GM10248 (cell line): ENCODE data around the gene IQCC.

ENCODE experiments used
- CTCF ChIA-PET: fragments of 300-600 bp; sonication (Branson Sonifier 250); formaldehyde crosslinking; extraction: SDS; loops from one replicate; lab custom pipeline; 2021; ENCODE audit warnings: antibody characterized with exemption; lab: Yijun Ruan, JAX
- POLR2A ChIA-PET: fragments of 350-650 bp; sonication (Branson Sonifier 250); formaldehyde crosslinking; extraction: SDS; loops from one replicate; lab custom pipeline; 2020; ENCODE audit warnings: antibody characterized with exemption; lab: Yijun Ruan, JAX
- DNase-seq: peaks from one replicate; pipeline ENCODE4 v3.0.0; 2012; ENCODE audit errors: extremely low spot score
- TF ChIP-seq, protein P1 (sequence below): IDR thresholded peaks from 2 replicates; pipeline ENCODE4 v1.5.1; 2012; ENCODE audit warnings: mild to moderate bottlenecking, low read depth; ENCODE audit errors: extremely low read depth, missing control alignments, control extremely low read depth

IQCC gene

DNA sequence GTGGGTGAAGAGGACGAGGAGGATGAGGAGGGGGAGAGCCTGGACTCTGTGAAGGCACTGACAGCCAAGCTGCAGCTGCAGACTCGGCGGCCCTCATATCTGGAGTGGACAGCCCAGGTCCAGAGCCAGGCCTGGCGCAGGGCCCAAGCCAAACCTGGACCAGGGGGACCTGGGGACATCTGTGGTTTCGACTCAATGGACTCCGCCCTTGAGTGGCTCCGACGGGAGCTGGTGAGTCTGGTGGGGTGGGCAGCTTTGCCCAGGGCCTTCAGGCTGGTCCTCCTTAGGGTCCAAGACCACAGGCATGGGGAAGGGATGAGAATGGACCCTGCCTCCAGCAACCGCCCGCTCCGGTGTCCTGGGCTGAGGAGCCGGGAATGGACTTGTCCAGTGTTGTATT, 42.0 kb downstream of the IQCC start:
- ChIA-PET POLR2A (no interaction called here), CTCF (interaction anchor here (1.1 to 14.4 kb wide), 22 partner anchors 9 to 127 kb away, joined by 3 to 156 read pairs (median 7); partner anchors contain the start of gene TXLNA)
- no peak for DNase-seq
- TF ChIP-seq, protein P1, sequence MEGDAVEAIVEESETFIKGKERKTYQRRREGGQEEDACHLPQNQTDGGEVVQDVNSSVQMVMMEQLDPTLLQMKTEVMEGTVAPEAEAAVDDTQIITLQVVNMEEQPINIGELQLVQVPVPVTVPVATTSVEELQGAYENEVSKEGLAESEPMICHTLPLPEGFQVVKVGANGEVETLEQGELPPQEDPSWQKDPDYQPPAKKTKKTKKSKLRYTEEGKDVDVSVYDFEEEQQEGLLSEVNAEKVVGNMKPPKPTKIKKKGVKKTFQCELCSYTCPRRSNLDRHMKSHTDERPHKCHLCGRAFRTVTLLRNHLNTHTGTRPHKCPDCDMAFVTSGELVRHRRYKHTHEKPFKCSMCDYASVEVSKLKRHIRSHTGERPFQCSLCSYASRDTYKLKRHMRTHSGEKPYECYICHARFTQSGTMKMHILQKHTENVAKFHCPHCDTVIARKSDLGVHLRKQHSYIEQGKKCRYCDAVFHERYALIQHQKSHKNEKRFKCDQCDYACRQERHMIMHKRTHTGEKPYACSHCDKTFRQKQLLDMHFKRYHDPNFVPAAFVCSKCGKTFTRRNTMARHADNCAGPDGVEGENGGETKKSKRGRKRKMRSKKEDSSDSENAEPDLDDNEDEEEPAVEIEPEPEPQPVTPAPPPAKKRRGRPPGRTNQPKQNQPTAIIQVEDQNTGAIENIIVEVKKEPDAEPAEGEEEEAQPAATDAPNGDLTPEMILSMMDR, result no peak

DNA sequence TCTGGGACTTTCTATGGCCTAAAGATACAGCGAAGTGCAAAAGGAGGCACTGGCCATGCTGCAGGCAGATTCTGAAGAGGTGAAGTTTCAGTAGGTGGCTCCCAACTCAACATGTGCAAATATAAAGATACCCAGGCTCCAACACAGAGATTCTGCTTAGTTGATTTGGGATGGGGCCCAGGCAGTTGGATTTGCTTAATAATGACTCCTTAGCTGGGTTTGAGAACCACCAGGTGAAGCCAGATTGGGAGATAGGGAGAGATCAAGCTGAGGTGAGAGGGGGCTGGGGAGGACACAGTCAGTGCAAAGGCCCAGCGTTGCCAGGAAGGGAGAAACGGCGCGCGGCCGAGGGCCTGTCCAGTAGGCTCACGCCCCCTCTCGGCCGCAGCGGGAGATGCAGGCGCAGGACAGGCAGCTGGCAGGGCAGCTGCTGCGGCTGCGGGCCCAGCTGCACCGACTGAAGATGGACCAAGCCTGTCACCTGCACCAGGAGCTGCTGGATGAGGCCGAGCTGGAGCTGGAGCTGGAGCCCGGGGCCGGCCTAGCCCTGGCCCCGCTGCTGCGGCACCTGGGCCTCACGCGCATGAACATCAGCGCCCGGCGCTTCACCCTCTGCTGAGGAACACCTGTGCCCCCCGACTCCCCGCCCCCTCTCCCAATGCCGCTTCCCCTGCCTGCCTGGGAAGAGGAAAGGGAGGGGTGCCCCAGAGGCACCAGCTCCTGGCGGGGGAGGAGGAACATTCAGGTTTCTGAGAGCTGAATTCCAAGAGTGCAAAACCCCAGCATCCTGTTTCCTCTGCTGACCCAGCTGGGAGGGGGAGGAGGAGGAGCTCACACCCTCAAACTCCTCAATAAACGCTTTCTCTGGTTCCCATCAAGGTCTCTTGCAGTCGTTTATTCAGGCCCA, 42.8 kb downstream of the IQCC start:
- ChIA-PET POLR2A (interaction anchor here (1.4 to 3.5 kb wide), 2 partner anchors 86 to 88 kb away, joined by 5 to 27 read pairs; partner anchors contain the start of gene MARCKSL1), CTCF (interaction anchor here (0.6 to 14.4 kb wide), 53 partner anchors 10 to 185 kb away, joined by 3 to 156 read pairs (median 4); partner anchors contain the start of genes BSDC1, HDAC1, IQCC and MARCKSL1)
- TF ChIP-seq, protein P1, result peak; percentile 94
- DNase-seq, result peak; percentile 87

DNA sequence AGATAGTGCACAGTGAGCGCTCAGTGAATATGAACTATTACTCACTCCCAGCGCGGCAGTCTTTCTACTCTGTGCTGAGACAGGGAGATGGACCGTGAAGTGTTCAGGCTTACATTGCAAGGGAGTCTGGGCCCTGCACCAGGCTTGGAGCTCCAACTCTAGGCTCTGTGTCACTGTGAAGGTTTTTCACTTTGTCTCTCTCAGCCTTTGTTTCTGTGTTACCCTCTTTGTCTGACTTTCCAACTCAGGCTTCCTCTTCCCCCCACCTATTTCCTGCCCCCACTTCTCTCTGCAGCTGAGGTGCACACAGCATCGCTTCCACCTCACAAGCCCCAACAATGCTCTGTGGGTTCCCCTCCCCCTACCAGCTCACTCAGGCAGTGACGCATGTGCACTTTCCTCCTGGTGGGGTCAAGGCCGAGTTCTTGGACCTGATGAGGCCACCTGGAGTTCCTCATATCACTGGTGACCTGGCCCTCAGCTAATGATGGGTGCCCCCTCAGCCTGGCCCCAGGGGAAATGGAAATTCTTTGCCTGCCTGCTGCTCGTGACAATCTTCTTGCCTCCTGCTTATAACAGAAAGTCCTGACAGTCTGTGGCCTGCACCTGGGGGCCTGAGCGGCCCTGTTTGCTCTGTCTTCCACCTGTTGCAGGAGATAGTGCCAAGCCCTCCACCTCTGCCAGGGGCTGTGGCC, 44.5 kb downstream of the IQCC start:
- ChIA-PET CTCF (interaction anchor here (1.2 to 14.4 kb wide), 12 partner anchors 9 to 187 kb away, joined by 3 to 156 read pairs (median 10); partner anchors contain the start of gene KPNA6), POLR2A (interaction anchor here (0.6 to 3.5 kb wide), 4 partner anchors 9 to 314 kb away, joined by 3 to 27 read pairs (median 6); partner anchors contain the start of gene MARCKSL1)
- peak; percentile 86 for DNase-seq
- TF ChIP-seq, protein P1, result no peak

DNA sequence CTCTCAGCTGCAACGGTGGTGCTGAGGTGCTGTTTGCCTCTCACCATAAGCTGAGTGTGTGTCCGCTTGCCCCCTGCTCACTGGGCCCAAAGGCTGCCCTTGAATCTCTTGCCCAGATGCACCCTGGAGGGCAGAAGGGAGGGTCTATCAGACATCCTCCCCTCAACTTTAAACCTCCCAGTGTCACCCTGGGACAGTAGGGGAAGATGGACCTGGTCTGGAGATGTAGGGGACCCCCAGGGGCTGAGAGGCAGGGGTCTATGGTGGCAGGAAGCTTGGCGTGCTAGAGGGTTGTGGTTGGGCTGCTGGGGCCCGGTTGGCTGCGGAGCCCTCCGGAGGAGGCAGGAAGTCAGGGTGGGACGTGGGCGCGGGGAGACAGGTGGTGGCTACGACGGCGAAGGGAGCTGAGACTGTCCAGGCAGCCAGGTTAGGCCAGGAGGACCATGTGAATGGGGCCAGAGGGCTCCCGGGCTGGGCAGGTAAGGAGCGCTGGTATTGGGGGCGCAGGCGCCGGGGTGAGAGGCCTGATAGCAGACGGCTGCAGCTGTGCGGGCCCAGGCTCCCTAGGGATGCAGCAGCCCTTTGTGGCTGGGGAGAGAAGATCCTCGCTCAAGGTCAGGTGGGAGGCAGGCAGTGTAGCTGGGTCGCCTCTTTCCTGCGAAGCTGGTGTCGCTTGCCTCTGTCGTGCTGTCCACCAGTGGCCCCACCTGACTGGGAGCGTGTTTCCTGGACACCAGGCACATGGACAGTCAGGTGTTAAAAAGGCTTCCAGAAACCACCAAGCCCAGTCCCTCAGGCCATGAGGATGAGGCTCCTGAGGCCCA, 45.6 kb downstream of the IQCC start, which contains the start of gene LCK:
TSS of gene LCK (plus strand) at position 373 of the 824 bp plus-strand sequence. CDS start 23,065 bp downstream, outside the sequence.
- ChIA-PET CTCF (interaction anchor here (0.6 to 14.4 kb wide), 9 partner anchors 8 to 150 kb away, joined by 3 to 156 read pairs (median 18); partner anchors contain the start of gene KPNA6), POLR2A (interaction anchor here (0.7 to 3.5 kb wide), 3 partner anchors 10 to 85 kb away, joined by 3 to 27 read pairs (median 4); partner anchors contain the start of gene MARCKSL1)
- TF ChIP-seq, protein P1, result no peak
- DNase-seq, result peak; percentile 65

DNA sequence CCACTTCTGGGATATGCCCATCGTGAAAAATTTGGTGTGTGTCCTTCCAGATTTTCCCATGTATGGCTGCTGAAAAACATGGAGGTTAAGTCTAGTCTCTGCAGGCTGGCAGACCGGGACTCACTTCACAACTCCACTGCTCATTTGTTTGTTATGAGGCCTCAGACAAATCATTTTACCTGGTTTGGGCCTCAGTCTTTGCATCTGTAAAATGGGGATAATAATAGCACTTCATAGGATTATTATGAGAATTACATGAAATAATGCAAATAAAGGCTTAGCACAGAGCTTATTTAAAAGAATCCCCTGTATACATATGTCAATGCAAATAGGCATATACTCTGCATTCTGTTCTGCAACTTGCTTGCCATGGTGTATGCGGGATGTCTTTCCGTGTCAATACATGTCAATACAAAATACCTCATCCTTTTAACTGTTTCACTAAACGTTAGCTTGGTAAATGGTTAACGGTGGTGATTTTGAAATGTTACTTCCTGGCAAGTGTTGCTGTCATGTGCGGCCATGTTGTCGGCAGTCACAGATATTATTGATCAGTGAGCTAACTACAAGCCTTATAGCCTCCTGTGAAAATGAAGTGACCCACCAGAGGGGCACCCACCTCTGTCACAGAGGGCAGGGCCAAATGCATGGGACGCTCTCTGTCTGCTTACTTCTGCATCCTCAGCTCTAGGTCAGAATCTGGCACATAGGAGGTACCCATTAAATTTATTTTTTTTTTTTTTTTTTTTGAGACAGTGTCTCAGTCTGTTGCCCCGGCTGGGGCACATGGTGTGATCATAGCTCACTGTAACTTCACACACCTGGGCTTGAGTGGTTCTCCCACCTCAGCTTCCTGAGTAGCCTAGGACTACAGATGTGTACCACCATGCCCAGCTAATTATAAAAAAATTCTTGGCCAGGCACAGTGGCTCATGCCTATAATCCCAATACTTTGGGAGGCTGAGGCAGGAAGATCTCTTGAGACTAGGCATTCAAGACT, 49.9 kb downstream of the IQCC start:
- TF ChIP-seq, protein P1, result no peak
- no peak for DNase-seq
- POLR2A ChIA-PET, result interaction anchor here (0.7 kb wide), 2 partner anchors 55 to 75 kb away, joined by 3 read pairs; partner anchors contain the start of gene CCDC28B
- CTCF ChIA-PET, result interaction anchor here (0.7 to 10.5 kb wide), 10 partner anchors 7 to 145 kb away, joined by 3 to 104 read pairs (median 5); partner anchors contain the start of genes FAM167B and LCK
